Pancreas (tissue), 10 donors: Measurements from ENCODE around the gene PROKR1. TPM values are rescaled to one million over a fixed set of nuclear protein-coding genes. Genes with fewer than 3 reads are reported as not detected.
A peak's percentile ranks its signal among the peaks of the same experiment; 100 is the strongest.

ENCODE experiments used
- ATAC-seq, 4 donors: fragments of 200-7000 bp; cut with Tn5 transposase; one replicate each; pipeline versions ENCODE4 v1.8.0 to v1.9.1; 2020; ENCODE audit warnings: mild to moderate bottlenecking in 4 of 4, moderate library complexity in 4 of 4
- DNase-seq, 6 donors: peaks; one replicate each; pipeline ENCODE4 v3.0.0-alpha.2; 2020
- FAIRE-seq: peaks from 2 replicates; lab custom pipeline; 2012; peaks lifted over from hg19 to GRCh38; lab: Jason Lieb, UNC
- H3K27ac ChIP-seq, 4 donors: fragments of 200-600 bp; sonication (generic); 1 replicate in 3 of 4; 2 replicates in 1 of 4; pipeline versions ENCODE4 v1.5.0 to v1.8.0; 2020
- H3K27me3 ChIP-seq, 4 donors: fragments of 200-600 bp; one replicate each; pipeline ENCODE4 v1.8.0; 2021
- H3K36me3 ChIP-seq, 3 donors: fragments of 200-600 bp; sonication (generic) in 1 of 3; one replicate each; pipeline versions ENCODE4 v1.5.0 to v1.8.0; 2020 to 2021
- H3K4me1 ChIP-seq, 3 donors: fragments of 200-600 bp; one replicate each; pipeline ENCODE4 v1.8.0; 2021
- H3K4me3 ChIP-seq, 4 donors: fragments of 200-600 bp; sonication (generic) in 2 of 4; one replicate each; pipeline versions ENCODE4 v1.5.0 to v1.8.0; 2020 to 2021
- H3K9me3 ChIP-seq, 4 donors: fragments of 200-600 bp; one replicate each; pipeline ENCODE4 v1.8.0; 2021
- CTCF ChIP-seq, 4 donors: fragments of 200-600 bp; sonication (generic) in 3 of 4; IDR thresholded peaks; one replicate each; pipeline versions ENCODE4 v1.5.0 to v1.8.0; 2021; ENCODE audit warnings: antibody characterized with exemption in 4 of 4
- WGBS, 2 donors: extraction: QIAGEN DNeasy Blood & Tissue Kit; methylation state at CpG; one replicate each; pipeline ENCODE4 v1.1.7; 2013; 5-methylcytosine and 5-hydroxymethylcytosine counted together
- intact Hi-C, 3 donors: fragments of 100-400 bp; cut with DNase I; formaldehyde crosslinking; loops; one replicate each; pipeline versions ENCODE4 v1.11.1 to v1.14.2; 2022
- polyA plus RNA-seq, 2 donors: library from polyadenylated mRNA; stranded (reverse); fragments of 200-250 nt; gene quantifications; one replicate each; pipeline ENCODE4 v1.2.3, GENCODE V29; 2013
- total RNA-seq, 6 donors: library from RNA; stranded (reverse); fragmentation: NEBNext Ultra II Directional in 4 of 6; extraction: Animal tissue kit (Norgen Biotek cat#: 25700) in 4 of 6; gene quantifications; one replicate each; pipeline versions ENCODE4 v1.2.1 to v1.2.4, GENCODE V29; 2021 to 2023
- donor health status: healthy with polysubstance abuse.
- donor health status: DM: no; HTN: no; CAD: no; lungs with moderate emphysema.
- donor health status: DM: no; HTN: no; CAD: no.
- donor health status: control.
- donor health status: control.
- donor health status: Bipolar disorder and iron deficiency.
- donor health status: DM: yes; HTN: yes; CAD: no.
- donor health status: DM: no; HTN: no; CAD: no.
- donor health status: DM: no; HTN: no; CAD: no.
- donor health status: DM: yes; HTN: yes; CAD: no.

The PROKR1 gene
- total and polyA plus RNA-seq, 8 donors: 0.02 to 0.04 TPM; not detected in 6

- intact Hi-C loops: no loop called here
- WGBS, 2 donors: 36 to 42% methylated on average over 2 of the region's 2 CpGs
- peak in 1 of 4 donors; percentile 49 for ATAC-seq
These were observed 19.1 kb downstream of the PROKR1 start for GRCh38 chr2:68662466-68662865.

DNA sequence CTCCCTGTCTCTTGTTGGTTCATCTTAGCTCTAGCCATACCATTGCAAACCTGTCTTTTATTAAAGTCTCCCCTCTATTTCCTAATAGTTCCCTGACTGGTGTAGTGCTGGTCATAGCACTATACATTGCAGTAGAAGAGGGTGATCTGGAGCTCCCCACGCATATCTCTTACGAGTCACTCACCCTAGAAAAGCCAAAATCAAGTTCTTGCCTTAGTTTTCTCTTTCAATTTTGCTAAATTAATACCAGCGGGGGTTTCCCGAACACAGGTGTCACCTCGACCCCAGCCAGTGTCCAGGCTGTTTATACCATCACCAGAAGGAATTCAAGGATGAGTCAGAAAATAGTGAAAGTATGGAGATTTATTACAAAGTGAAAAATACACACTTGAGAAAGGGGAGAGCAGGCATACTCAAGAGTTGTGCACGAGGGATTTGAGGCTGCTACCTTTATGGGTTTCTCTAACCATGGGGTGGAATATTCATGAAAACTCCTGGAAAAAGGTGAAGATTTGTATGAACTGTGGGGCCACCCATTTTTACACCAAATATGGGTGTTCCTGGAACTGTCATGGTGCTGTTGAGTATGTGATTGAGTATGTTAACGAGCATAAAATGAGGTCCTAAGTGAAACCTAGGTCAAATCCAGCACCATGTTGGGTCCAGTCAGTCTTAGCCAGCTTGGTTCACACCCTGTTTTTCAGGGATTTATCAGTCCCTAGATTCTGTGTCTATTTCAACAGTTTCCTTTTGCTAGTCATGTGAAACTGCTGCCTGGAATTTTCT lies 20.2 kb downstream of the PROKR1 start:
- DNase-seq (no peak), FAIRE-seq (no peak), ATAC-seq (no peak)
- no peaks in the 10 kb centered on the region for H3K36me3 ChIP-seq
- H3K27me3 ChIP-seq: peaks cover 0 to 5% (median 0%) of the 10 kb centered on the region in 4 donors
- H3K4me1 ChIP-seq: no peaks in the 10 kb centered on the region
- no peak overlapping the region for H3K27ac ChIP-seq
- no peak overlapping the region for H3K4me3 ChIP-seq
- intact Hi-C loops: no loop called here
- no peaks in the 10 kb centered on the region for H3K9me3 ChIP-seq
- 59 to 77% methylated on average over 7 of the region's 7 CpGs for WGBS, 2 donors
- no peak for TF ChIP-seq CTCF (IDR thresholded peaks at IDR 0.05)

More at GRCh38 chr2:68662466-68662865, 19.1 kb downstream of the PROKR1 start:
- H3K9me3 ChIP-seq: no peaks in the 10 kb centered on the region
- no peaks in the 10 kb centered on the region for H3K4me1 ChIP-seq
- FAIRE-seq (no peak), DNase-seq (no peak)
- no peaks in the 10 kb centered on the region for H3K36me3 ChIP-seq
- H3K27me3 ChIP-seq: peaks cover 0 to 5% (median 0%) of the 10 kb centered on the region in 4 donors
- TF ChIP-seq CTCF (IDR thresholded peaks at IDR 0.05): no peak
- H3K27ac ChIP-seq: no peak overlapping the region
- no peak overlapping the region for H3K4me3 ChIP-seq

- peaks cover 0 to 5% (median 0%) of the 10 kb centered on the region in 4 donors for H3K27me3 ChIP-seq
- H3K9me3 ChIP-seq: no peaks in the 10 kb centered on the region
- DNase-seq (no peak), FAIRE-seq (no peak), ATAC-seq (no peak)
- no peak for TF ChIP-seq CTCF (IDR thresholded peaks at IDR 0.05)
- no peaks in the 10 kb centered on the region for H3K36me3 ChIP-seq
- H3K4me1 ChIP-seq: no peaks in the 10 kb centered on the region
- H3K27ac ChIP-seq: no peak overlapping the region
- intact Hi-C loops: no loop called here
- no peak overlapping the region for H3K4me3 ChIP-seq
- WGBS, 2 donors: 81 to 87% methylated on average over 2 of the region's 2 CpGs
These were observed 24.0 kb downstream of the PROKR1 start for GRCh38 chr2:68667371-68667770.

- Histone ChIP-seq H3K27ac (no peak overlapping the region), H3K4me1 (no peaks in the 10 kb centered on the region), H3K4me3 (no peak overlapping the region), H3K9me3 (no peaks in the 10 kb centered on the region), H3K36me3 (no peaks in the 10 kb centered on the region), H3K27me3 (peaks cover 0 to 5% (median 0%) of the 10 kb centered on the region in 4 donors)
- intact Hi-C loops: no loop called here
- no peak for ATAC-seq
- FAIRE-seq: no peak
- no peak for TF ChIP-seq CTCF (IDR thresholded peaks at IDR 0.05)
- 62 to 72% methylated on average over 3 of the region's 3 CpGs for WGBS, 2 donors
- DNase-seq: no peak
These were observed 26.3 kb downstream of the PROKR1 start for GRCh38 chr2:68669651-68670050.

DNA sequence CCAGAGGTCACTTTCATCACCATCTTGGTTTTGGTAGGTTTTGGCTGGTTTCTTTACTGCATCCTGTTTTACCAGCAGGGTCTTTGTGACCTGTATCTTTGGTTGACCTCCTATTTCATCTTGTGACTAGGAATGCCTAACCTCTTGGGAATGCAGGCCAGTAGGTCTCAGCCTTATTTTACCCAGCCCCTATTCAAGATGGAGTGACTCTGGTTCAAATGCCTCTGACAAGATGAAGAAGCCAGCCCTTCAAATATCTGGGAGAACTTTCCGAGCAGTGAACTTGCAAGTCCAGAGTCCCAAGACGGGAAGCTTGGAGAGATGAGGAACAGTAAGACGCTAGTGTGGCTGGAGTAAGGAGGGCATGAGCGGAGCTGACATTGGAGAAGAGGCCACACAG lies 28.6 kb downstream of the PROKR1 start:
- 80 to 83% methylated on average over 4 of the region's 4 CpGs for WGBS, 2 donors
- no peak for DNase-seq
- no peak for ATAC-seq
- no peak overlapping the region for H3K4me3 ChIP-seq
- no peaks in the 10 kb centered on the region for H3K36me3 ChIP-seq
- H3K27ac ChIP-seq: no peak overlapping the region
- no peak for FAIRE-seq
- no peaks in the 10 kb centered on the region for H3K27me3 ChIP-seq
- H3K4me1 ChIP-seq: no peaks in the 10 kb centered on the region
- TF ChIP-seq CTCF (IDR thresholded peaks at IDR 0.05): no peak
- intact Hi-C loops: no loop called here
- H3K9me3 ChIP-seq: no peaks in the 10 kb centered on the region
